ENCODE data around the gene TRIM46. TPM values are rescaled to one million over a fixed set of nuclear protein-coding genes. Genes with fewer than 3 reads are reported as not detected.

Gene TRIM46
- total and polyA plus RNA-seq, 2 of the 13 experiments (the other 11 are each of a cell fraction or from before 2014, with no cell fraction given) = 0.04 to 0.09 TPM

- TF ChIP-seq ZNF883 (CRISPR knock-in tag; IDR thresholded peaks at IDR 0.05; ENCODE audit: not compliant biosample characterization) (no peak), ZBTB7B (CRISPR knock-in tag; IDR thresholded peaks at IDR 0.05) (peak; percentile 40), ZNF547 (CRISPR knock-in tag; IDR thresholded peaks at IDR 0.05) (no peak; the same call in 1 of the 2 replicates), ZNF318 (CRISPR knock-in tag; IDR thresholded peaks at IDR 0.05) (peak; percentile 30; the same call in 1 of the 2 replicates), MTF2 (CRISPR knock-in tag; IDR thresholded peaks at IDR 0.05; ENCODE audit: borderline replicate concordance) (no peak), ARNT2 (CRISPR knock-in tag; IDR thresholded peaks at IDR 0.05; ENCODE audit: low read depth) (no peak; the same call in 1 of the 2 replicates), ZNF567 (CRISPR knock-in tag; IDR thresholded peaks at IDR 0.05; ENCODE audit: borderline replicate concordance) (no peak; the same call in 1 of the 2 replicates), ATF3 (CRISPR knock-in tag; IDR thresholded peaks at IDR 0.05) (peak; percentile 92), ZNF124 (CRISPR knock-in tag; IDR thresholded peaks at IDR 0.05) (peak; percentile 80), BRF2 (CRISPR knock-in tag; IDR thresholded peaks at IDR 0.05) (peak; percentile 84; the same call in 1 of the 2 replicates), ZNF580 (CRISPR knock-in tag; IDR thresholded peaks at IDR 0.05; ENCODE audit: borderline replicate concordance, low read depth) (peak; percentile 88; the same call in 1 of the 2 replicates), ZNF891 (CRISPR knock-in tag; IDR thresholded peaks at IDR 0.05) (no peak), CHCHD3 (CRISPR knock-in tag; IDR thresholded peaks at IDR 0.05) (no peak), ZNF33A (CRISPR knock-in tag; IDR thresholded peaks at IDR 0.05; ENCODE audit: borderline replicate concordance) (no peak), MATR3 (CRISPR knock-in tag; IDR thresholded peaks at IDR 0.05) (no peak), BRCA1 (CRISPR knock-in tag; IDR thresholded peaks at IDR 0.05) (peak; percentile 56; the same call in 1 of the 2 replicates), ZZZ3 (CRISPR knock-in tag; IDR thresholded peaks at IDR 0.05; ENCODE audit: borderline replicate concordance) (0 out of 2 replicates have a peak, but pooled peaks have one; percentile 57), GABPB1 (CRISPR knock-in tag; IDR thresholded peaks at IDR 0.05) (peak; percentile 72), ZNF563 (CRISPR knock-in tag; IDR thresholded peaks at IDR 0.05) (peak; percentile 57; the same call in 1 of the 2 replicates)
Observed at GRCh38 chr1:155127105-155127966, 46.3 kb upstream of the TRIM46 start, which contains the start of gene EFNA1 (continued).
